ENCODE data around the gene MYO18B.

MYO18B gene

DNA sequence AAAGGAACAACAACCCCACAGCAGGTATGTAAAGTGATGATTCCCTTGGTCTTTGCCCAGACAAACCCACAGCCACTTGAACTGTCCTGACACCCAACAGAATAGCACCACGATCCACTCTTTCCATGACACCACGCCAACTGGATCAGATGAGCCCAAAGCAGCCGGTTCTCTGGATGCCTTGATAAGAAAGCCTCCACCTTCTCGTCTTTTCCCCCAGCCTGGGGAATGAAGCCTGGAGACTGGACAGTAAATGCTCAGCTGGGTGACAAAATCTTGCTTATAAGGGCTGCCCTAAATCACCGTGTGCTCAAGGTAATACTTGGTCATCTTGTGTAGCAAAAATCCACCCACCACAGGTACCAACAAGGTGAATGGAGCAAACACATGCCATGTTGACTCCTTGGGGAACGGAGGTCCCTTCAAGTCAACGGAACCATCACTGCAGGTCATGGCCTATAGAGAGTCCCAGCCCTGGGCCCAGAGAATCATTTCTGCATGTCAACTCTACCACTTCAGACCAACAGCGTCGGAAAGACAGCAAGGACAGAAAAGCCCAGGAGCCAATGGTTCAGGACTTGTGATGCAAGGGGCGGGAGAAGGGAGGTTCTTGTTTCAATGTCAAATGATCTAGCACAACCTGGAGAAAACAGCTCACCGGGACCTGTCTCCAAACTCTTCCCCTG is 2.2 kb upstream of the MYO18B start:
- Histone ChIP-seq H3K9me3 (no peaks in the 10 kb centered on the region), H3K27me3 (peaks cover 7% of the 10 kb centered on the region), H3K36me3 (no peaks in the 10 kb centered on the region), H3K4me1 (ENCODE audit: control insufficient read depth in 1 of 2, insufficient read depth in 1 of 2, low read depth in 1 of 2, low read length in 1 of 2) (no peaks in the 10 kb centered on the region), H3K27ac (no peak overlapping the region), H3K4me3 (ENCODE audit: low read depth in 1 of 2, low read length in 1 of 2) (no peak overlapping the region)
- TF ChIP-seq, protein P1, sequence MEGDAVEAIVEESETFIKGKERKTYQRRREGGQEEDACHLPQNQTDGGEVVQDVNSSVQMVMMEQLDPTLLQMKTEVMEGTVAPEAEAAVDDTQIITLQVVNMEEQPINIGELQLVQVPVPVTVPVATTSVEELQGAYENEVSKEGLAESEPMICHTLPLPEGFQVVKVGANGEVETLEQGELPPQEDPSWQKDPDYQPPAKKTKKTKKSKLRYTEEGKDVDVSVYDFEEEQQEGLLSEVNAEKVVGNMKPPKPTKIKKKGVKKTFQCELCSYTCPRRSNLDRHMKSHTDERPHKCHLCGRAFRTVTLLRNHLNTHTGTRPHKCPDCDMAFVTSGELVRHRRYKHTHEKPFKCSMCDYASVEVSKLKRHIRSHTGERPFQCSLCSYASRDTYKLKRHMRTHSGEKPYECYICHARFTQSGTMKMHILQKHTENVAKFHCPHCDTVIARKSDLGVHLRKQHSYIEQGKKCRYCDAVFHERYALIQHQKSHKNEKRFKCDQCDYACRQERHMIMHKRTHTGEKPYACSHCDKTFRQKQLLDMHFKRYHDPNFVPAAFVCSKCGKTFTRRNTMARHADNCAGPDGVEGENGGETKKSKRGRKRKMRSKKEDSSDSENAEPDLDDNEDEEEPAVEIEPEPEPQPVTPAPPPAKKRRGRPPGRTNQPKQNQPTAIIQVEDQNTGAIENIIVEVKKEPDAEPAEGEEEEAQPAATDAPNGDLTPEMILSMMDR (IDR thresholded peaks at IDR 0.05), result no peak

DNA sequence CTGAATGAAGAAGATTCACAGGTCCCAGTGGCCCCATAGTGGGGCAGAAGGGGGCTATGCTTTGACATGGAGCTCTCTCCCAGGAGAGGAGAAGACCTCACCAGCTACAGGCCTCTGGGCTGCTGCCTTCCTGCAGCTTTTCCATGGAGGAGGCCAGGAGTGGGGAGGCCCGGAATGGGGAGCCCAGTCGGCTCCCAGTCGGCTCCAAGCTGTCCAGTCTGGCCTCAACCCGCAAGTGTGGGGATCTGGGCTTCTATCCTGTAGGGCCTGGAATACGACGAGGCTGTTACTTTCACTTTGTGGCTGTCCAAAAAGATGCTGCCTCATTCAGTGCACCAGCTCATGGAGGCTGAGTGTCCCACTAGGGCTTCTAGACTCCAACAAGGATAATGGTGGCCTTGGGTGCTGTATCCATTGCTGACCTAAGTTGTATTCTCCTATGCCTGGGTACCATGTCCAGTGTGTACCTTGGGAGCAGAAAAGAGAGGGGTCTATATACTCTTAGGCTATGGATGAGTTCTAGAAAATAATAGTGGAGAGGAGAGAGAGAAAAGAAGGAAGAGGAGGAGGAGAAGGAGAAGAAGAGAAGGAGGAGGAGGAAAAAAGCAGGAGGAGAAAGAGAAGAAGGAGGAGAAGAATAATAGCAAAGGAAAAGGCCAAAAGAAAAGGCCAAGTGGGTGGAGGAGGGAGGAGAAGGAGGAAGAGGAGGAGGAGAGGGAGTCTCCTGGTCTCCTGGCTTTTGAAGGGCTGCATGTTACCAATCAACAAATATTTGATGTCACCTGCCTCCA is 1.1 kb downstream of the MYO18B start:
- no peaks in the 10 kb centered on the region for H3K36me3 ChIP-seq
- no peak overlapping the region for H3K4me3 ChIP-seq (ENCODE audit: low read depth in 1 of 2, low read length in 1 of 2)
- no peaks in the 10 kb centered on the region for H3K9me3 ChIP-seq
- no peaks in the 10 kb centered on the region for H3K4me1 ChIP-seq (ENCODE audit: control insufficient read depth in 1 of 2, insufficient read depth in 1 of 2, low read depth in 1 of 2, low read length in 1 of 2)
- peaks cover 10% of the 10 kb centered on the region for H3K27me3 ChIP-seq
- H3K27ac ChIP-seq, result no peak overlapping the region
- TF ChIP-seq, protein P1 (IDR thresholded peaks at IDR 0.05), result no peak

DNA sequence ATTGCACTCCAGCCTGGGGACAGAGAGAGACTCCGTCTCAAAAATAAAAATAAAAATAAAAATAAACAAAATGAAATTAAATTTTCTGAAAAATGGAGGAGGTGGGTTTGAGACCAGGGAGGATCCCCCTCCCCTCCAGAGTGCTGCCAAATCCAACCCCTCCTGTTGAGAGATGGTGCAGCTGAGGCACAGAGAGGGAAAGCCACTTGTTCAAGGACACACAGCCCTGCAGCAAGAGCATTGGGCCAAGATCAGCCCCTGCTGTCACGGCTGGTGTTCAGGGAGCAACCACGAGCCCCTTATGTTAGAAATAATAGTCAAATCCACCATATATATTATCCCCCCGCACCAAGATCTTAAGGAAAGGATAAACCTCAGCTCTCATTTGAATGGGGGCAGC is 2.7 kb downstream of the MYO18B start:
- TF ChIP-seq, protein P1 (IDR thresholded peaks at IDR 0.05), result no peak
- no peak overlapping the region for H3K27ac ChIP-seq
- no peaks in the 10 kb centered on the region for H3K4me1 ChIP-seq (ENCODE audit: control insufficient read depth in 1 of 2, insufficient read depth in 1 of 2, low read depth in 1 of 2, low read length in 1 of 2)
- no peaks in the 10 kb centered on the region for H3K9me3 ChIP-seq
- peaks cover 12% of the 10 kb centered on the region for H3K27me3 ChIP-seq
- H3K36me3 ChIP-seq, result no peaks in the 10 kb centered on the region
- H3K4me3 ChIP-seq (ENCODE audit: low read depth in 1 of 2, low read length in 1 of 2), result no peak overlapping the region

DNA sequence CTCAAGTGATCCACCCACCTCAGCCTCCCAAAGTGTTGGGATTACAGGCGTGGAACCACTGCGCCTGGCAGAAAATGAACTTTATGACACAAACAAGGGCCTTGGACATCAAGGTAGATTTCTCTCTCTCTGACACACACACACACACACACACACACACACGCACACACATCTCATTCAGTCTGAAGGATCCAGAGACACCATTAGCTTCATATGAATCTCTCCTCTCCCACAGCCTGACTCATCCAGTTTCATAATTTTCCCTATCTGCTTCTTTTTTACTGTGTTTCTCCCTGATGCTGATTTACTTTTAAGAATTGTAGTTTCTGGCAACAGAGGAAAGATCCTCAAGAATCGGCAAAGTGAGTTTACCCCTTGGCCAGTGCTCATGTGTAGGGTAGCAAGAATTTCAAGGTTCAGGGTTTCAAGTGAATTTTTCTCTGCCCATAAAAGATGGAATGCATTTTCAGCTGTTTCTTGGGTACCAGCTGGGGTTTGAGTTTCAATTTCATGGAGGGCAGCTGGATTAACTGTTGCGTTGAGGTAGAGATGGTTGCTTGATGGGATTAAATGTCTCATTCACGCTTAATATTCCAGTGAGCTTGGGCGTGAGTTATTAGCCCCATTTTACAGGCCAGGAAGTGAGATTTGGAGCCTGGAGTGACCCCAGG is 3.5 kb downstream of the MYO18B start:
- Histone ChIP-seq H3K27me3 (peaks cover 19% of the 10 kb centered on the region), H3K4me1 (ENCODE audit: control insufficient read depth in 1 of 2, insufficient read depth in 1 of 2, low read depth in 1 of 2, low read length in 1 of 2) (no peaks in the 10 kb centered on the region), H3K9me3 (no peaks in the 10 kb centered on the region), H3K4me3 (ENCODE audit: low read depth in 1 of 2, low read length in 1 of 2) (no peak overlapping the region), H3K36me3 (no peaks in the 10 kb centered on the region), H3K27ac (no peak overlapping the region)
- TF ChIP-seq, protein P1 (IDR thresholded peaks at IDR 0.05), result no peak

DNA sequence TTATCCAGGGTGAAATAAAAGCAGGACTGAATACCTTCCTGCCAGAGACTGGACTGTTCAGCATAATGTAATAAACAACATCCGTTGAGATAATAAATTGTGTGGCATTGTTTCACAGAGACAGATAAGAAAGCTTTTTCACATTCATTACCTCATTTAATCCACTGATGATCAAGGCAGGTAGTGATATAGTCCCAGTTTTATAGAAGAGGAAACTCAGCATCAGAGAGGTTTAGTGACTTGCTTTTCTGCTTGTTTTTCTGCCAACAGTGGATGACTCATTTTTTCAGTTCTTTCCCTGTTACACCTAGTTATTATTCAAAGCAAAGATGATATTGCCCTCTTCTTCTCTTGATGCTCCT is 4.0 kb downstream of the MYO18B start:
- Histone ChIP-seq H3K4me1 (ENCODE audit: control insufficient read depth in 1 of 2, insufficient read depth in 1 of 2, low read depth in 1 of 2, low read length in 1 of 2) (no peaks in the 10 kb centered on the region), H3K36me3 (no peaks in the 10 kb centered on the region), H3K4me3 (ENCODE audit: low read depth in 1 of 2, low read length in 1 of 2) (no peak overlapping the region), H3K9me3 (no peaks in the 10 kb centered on the region), H3K27me3 (peaks cover 20% of the 10 kb centered on the region), H3K27ac (no peak overlapping the region)
- TF ChIP-seq, protein P1 (IDR thresholded peaks at IDR 0.05), result no peak

Measured in neutrophil (primary cell).